HepG2 (cell line): ENCODE data around the gene SPINK9.

Experiments used
- CHD2 ChIP-seq: IDR thresholded peaks from 2 replicates; pipeline ENCODE4 v1.6.1; 2011; ENCODE audit warnings: low read depth, low read length, improper control_type of control experiment
- NFIC ChIP-seq: IDR thresholded peaks from 2 replicates; pipeline ENCODE4 v1.6.1; 2012; ENCODE audit warnings: mild to moderate bottlenecking, low read length, inconsistent platforms
- POLR2A ChIP-seq, 2 experiments: IDR thresholded peaks; 2 replicates each; pipeline ENCODE4 v1.6.1; 2011; ENCODE audit warnings: low read depth in 2 of 2, low read length in 2 of 2, mild to moderate bottlenecking in 1 of 2, moderate library complexity in 1 of 2; ENCODE audit not compliant: insufficient read depth in 1 of 2
- ZBTB20 ChIP-seq: sonication (generic); formaldehyde crosslinking; IDR thresholded peaks from 2 replicates; pipeline ENCODE4 v1.8.1; 2023; ENCODE audit warnings: missing genetic modification reagents, low read depth, mild to moderate bottlenecking, borderline replicate concordance
- TF ChIP-seq, protein P1 (sequence below): sonication (generic); formaldehyde crosslinking; IDR thresholded peaks from 2 replicates; pipeline ENCODE4 v1.8.0; 2022; ENCODE audit warnings: missing genetic modification reagents, low read depth, mild to moderate bottlenecking, borderline replicate concordance
- TF ChIP-seq, protein P2 (sequence below): sonication (generic); formaldehyde crosslinking; IDR thresholded peaks from 2 replicates; pipeline ENCODE4 v1.8.0; 2022; ENCODE audit warnings: mild to moderate bottlenecking, missing genetic modification reagents

DNA sequence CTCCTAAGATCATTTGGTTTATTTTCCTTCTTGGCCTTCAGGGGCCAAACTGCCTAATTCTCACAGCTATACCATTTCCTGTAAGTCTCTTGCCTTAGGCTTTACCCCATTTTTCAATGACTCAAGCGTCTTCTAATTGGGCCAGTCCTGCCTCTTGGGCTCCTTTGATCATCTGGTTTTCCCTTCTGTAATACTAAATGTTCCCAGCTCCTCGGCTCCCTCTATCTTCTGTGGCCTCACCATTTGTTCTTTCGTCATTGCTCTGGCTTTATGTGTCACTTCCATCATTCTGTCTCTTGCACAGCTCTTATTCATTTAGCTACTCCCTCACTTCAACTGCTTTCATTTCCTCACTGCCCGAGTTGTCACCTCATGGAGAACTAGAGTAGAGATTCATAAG lies 37.6 kb upstream of the SPINK9 start:
- TF ChIP-seq POLR2A (IDR thresholded peaks at IDR 0.05; ENCODE audit: insufficient read depth in 1 of 2, low read depth in 2 of 2, low read length in 2 of 2): no peak
- TF ChIP-seq, protein P1, sequence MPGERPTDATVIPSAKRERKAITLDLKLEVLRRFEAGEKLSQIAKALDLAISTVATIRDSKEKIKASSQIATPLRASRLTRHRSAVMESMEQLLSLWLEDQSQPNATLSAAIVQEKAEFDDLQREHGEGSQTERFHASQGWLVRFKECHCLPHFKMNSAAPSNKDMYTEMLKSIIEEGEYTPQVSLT (CRISPR knock-in tag): no peak
- no peak for TF ChIP-seq CHD2
- TF ChIP-seq NFIC: no peak
- TF ChIP-seq ZBTB20: no peak
- TF ChIP-seq, protein P2, sequence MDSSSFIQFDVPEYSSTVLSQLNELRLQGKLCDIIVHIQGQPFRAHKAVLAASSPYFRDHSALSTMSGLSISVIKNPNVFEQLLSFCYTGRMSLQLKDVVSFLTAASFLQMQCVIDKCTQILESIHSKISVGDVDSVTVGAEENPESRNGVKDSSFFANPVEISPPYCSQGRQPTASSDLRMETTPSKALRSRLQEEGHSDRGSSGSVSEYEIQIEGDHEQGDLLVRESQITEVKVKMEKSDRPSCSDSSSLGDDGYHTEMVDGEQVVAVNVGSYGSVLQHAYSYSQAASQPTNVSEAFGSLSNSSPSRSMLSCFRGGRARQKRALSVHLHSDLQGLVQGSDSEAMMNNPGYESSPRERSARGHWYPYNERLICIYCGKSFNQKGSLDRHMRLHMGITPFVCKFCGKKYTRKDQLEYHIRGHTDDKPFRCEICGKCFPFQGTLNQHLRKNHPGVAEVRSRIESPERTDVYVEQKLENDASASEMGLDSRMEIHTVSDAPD (CRISPR knock-in tag): no peak
